PC-9 (cell line): ENCODE measurements around the gene NTM. TPM values are rescaled to one million over a fixed set of nuclear protein-coding genes. Genes with fewer than 3 reads are reported as not detected.

Experiments used
- BruUV-seq: library from RNA; stranded (reverse); fragments of 400-500 nt; replicated peaks from 2 replicates; lab custom pipeline; 2021; lab: Mats Ljungman, UMichigan
- CTCF ChIA-PET: fragments of 300-600 bp; sonication (Branson Sonifier 250); formaldehyde crosslinking; loops from one replicate; lab custom pipeline; 2022; ENCODE audit warnings: antibody characterized with exemption; lab: Charles Lee
- POLR2A ChIA-PET: fragments of 300-600 bp; sonication (Branson Sonifier 250); formaldehyde crosslinking; loops from one replicate; lab custom pipeline; 2022; ENCODE audit warnings: antibody characterized with exemption; ENCODE audit not compliant: unreplicated experiment; lab: Charles Lee
- DNase-seq, 2 experiments: peaks; one replicate each; pipeline versions ENCODE4 v3.0.0 to v3.0.0-alpha.2; 2015 to 2022; ENCODE audit warnings: mixed read lengths in 1 of 2
- H2AFZ ChIP-seq: fragments of 200-600 bp; sonication (generic); 2 replicates; pipeline ENCODE4 v1.8.1; 2017; ENCODE audit warnings: antibody characterized with exemption
- H3F3A ChIP-seq: fragments of 200-600 bp; sonication (generic); 2 replicates; pipeline ENCODE4 v1.8.1; 2017; ENCODE audit warnings: antibody characterized with exemption, mild to moderate bottlenecking, low read depth; ENCODE audit not compliant: insufficient read depth
- H3K27ac ChIP-seq: fragments of 200-600 bp; sonication (generic); 2 replicates; pipeline ENCODE4 v1.6.1; 2016; ENCODE audit warnings: mixed run types
- H3K27me3 ChIP-seq: fragments of 200-600 bp; sonication (generic); 2 replicates; pipeline ENCODE4 v1.6.1; 2016; ENCODE audit warnings: low read depth, mixed run types; ENCODE audit not compliant: insufficient read depth
- H3K36me3 ChIP-seq: fragments of 200-600 bp; sonication (generic); 2 replicates; pipeline ENCODE4 v1.6.1; 2016; ENCODE audit warnings: low read depth, mixed run types
- H3K4me1 ChIP-seq: fragments of 200-600 bp; sonication (generic); replicated peaks from 2 replicates; pipeline ENCODE4 v1.6.1; 2016; ENCODE audit warnings: mixed run types; ENCODE audit not compliant: insufficient read depth
- H3K4me2 ChIP-seq: fragments of 200-600 bp; sonication (generic); 2 replicates; pipeline ENCODE4 v1.6.1; 2017; ENCODE audit warnings: mixed run types
- H3K4me3 ChIP-seq: fragments of 200-600 bp; sonication (generic); 2 replicates; pipeline ENCODE4 v1.6.1; 2016; ENCODE audit warnings: mixed run types
- H3K79me2 ChIP-seq: fragments of 200-600 bp; sonication (generic); 2 replicates; pipeline ENCODE4 v1.6.1; 2017; ENCODE audit warnings: low read depth, mixed run types
- H3K9me2 ChIP-seq: fragments of 200-600 bp; sonication (generic); 2 replicates; pipeline ENCODE4 v1.8.1; 2017; ENCODE audit warnings: mild to moderate bottlenecking; ENCODE audit not compliant: insufficient read depth
- H3K9me3 ChIP-seq: fragments of 200-600 bp; sonication (generic); 2 replicates; pipeline ENCODE4 v1.8.1; 2016; ENCODE audit warnings: low read depth; ENCODE audit not compliant: insufficient read depth
- H4K20me1 ChIP-seq: fragments of 200-600 bp; sonication (generic); 2 replicates; pipeline ENCODE4 v1.8.1; 2017; ENCODE audit not compliant: insufficient read depth
- EZH2 ChIP-seq: fragments of 200-600 bp; sonication (generic); IDR thresholded peaks from 2 replicates; pipeline ENCODE4 v1.8.0; 2017; ENCODE audit warnings: antibody characterized with exemption, low read depth
- intact Hi-C: fragments of 100-400 bp; cut with micrococcal nuclease; formaldehyde crosslinking; loops from one replicate; pipeline ENCODE4 v1.10.0; 2022; ENCODE audit not compliant: unreplicated experiment
- total RNA-seq: library from RNA; stranded (reverse); gene quantifications from 2 replicates; pipeline ENCODE4 v1.2.3, GENCODE V29; 2021
- TF ChIP-seq, protein P1 (sequence below): fragments of 200-600 bp; sonication (generic); conservative IDR thresholded peaks from 2 replicates; pipeline ENCODE4 v1.6.1; 2017; ENCODE audit warnings: mixed run types, antibody characterized with exemption, mild to moderate bottlenecking, moderate library complexity

Gene NTM
- total RNA-seq, 1 experiment from 2014 or later = not detected

DNA sequence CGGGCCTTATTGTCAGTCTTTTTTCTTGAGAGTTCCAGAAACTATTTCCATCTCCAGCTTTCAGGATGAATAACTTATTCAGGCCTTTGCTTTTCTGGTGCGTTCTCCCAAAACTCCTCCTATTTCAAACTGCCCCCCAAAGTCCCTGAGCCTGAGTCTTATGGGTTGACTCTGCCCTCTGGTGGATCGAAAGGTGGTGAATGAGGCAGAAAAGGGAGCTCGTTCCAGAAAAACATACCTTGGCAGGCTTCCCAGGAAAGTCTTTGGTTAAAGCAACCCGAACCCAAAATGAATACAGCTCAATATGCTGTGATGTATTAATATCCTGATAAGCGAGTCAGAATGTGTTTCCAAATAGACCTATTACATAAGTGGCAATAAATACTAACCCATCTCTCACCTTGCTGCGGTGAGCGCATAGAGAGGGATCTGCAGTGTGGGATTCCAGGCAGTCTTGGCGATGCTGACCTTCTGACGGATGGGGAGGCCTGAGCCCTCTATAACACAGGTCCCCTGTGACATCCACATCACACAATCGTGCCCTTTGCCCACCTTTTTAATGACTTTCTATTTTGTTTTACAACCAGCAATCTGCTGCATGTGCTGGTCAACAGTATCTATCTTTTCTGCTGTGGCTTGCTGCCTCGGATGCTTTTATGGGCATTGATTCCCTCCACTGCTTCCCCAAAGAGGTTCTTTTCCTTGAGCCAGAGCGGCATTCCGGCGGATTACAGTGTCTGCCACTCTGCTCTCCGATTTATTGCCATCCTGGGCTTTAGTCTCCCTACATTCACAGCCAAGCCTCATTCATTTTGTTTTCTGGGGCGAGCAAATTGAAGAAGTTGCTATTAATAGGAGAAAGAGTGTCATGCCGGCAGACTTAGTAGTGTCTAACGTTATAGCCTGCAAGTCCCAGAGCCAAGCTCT is 756.8 kb downstream of the NTM start:
- ChIA-PET CTCF (no interaction called here), POLR2A (no interaction called here)
- no peaks in the 10 kb centered on the region; the same call in 1 of the 2 replicates for H4K20me1 ChIP-seq
- no TSS peak for BruUV-seq
- H3K9me3 ChIP-seq = no peaks in the 10 kb centered on the region
- no peak overlapping the region for H3K27ac ChIP-seq
- no peaks in the 10 kb centered on the region for H3K9me2 ChIP-seq
- intact Hi-C loops = no loop called here
- H3F3A ChIP-seq = no peaks in the 10 kb centered on the region
- H3K36me3 ChIP-seq = no peaks in the 10 kb centered on the region
- no peak overlapping the region for H3K4me3 ChIP-seq
- TF ChIP-seq, protein P1, sequence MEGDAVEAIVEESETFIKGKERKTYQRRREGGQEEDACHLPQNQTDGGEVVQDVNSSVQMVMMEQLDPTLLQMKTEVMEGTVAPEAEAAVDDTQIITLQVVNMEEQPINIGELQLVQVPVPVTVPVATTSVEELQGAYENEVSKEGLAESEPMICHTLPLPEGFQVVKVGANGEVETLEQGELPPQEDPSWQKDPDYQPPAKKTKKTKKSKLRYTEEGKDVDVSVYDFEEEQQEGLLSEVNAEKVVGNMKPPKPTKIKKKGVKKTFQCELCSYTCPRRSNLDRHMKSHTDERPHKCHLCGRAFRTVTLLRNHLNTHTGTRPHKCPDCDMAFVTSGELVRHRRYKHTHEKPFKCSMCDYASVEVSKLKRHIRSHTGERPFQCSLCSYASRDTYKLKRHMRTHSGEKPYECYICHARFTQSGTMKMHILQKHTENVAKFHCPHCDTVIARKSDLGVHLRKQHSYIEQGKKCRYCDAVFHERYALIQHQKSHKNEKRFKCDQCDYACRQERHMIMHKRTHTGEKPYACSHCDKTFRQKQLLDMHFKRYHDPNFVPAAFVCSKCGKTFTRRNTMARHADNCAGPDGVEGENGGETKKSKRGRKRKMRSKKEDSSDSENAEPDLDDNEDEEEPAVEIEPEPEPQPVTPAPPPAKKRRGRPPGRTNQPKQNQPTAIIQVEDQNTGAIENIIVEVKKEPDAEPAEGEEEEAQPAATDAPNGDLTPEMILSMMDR = peak; percentile 34; the same call in 1 of the 2 replicates
- TF ChIP-seq EZH2 = no peak
- no peaks in the 10 kb centered on the region for H3K4me1 ChIP-seq
- no peak overlapping the region for H2AFZ ChIP-seq
- DNase-seq = no peak
- H3K27me3 ChIP-seq = peaks cover 24% of the 10 kb centered on the region
- no peak overlapping the region for H3K4me2 ChIP-seq
- no peaks in the 10 kb centered on the region for H3K79me2 ChIP-seq

DNA sequence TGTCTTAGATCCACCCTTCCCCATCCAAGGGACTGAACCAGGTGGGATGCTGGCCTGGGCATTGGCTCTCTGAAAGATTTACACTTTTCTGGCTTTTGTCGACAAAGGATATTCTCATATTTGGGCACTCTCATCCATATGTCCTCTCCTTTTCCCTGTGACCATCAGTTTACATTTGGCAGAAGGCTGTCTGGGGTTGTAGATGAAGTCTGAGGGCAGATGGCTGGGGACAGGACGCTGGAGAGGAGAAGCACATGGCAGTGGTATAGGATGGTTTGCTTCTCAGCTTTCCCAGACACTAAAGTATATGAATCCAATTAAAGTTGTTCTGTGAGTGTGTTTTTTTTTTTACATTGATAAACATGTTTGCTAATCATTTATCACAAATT is 757.5 kb downstream of the NTM start:
- no peaks in the 10 kb centered on the region for H3K79me2 ChIP-seq
- ChIA-PET CTCF (no interaction called here), POLR2A (no interaction called here)
- H3K9me3 ChIP-seq = no peaks in the 10 kb centered on the region
- no TSS peak for BruUV-seq
- no peaks in the 10 kb centered on the region; the same call in 1 of the 2 replicates for H4K20me1 ChIP-seq
- no peak for DNase-seq
- intact Hi-C loops = no loop called here
- TF ChIP-seq EZH2 = no peak
- TF ChIP-seq, protein P1 = no peak
- H3K9me2 ChIP-seq = no peaks in the 10 kb centered on the region
- H3K27me3 ChIP-seq = peaks cover 24% of the 10 kb centered on the region
- no peak overlapping the region for H2AFZ ChIP-seq
- no peaks in the 10 kb centered on the region for H3F3A ChIP-seq
- H3K4me1 ChIP-seq = no peaks in the 10 kb centered on the region
- no peak overlapping the region for H3K4me3 ChIP-seq
- H3K27ac ChIP-seq = no peak overlapping the region
- no peak overlapping the region for H3K4me2 ChIP-seq
- H3K36me3 ChIP-seq = no peaks in the 10 kb centered on the region

DNA sequence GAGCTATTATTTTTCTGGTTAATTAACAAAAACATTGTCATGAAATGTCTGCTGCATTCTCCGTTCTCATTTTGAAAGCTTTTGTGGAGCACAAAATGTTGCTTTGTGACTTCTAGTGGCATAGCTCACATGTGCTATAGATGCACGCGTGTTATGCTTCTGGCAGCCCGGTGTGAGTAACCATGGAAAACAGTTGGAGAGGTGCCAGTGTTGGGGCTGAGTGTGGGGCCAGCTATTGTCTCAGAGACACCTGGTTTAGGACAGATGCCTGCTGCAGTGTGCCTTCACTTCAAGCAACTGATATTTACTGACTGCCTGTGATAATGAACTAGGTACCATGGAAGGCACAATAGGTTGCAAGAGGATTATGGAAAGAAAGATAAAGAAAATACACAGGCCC is 760.6 kb downstream of the NTM start:
- Histone ChIP-seq H2AFZ (no peak overlapping the region), H3F3A (no peaks in the 10 kb centered on the region), H3K36me3 (no peaks in the 10 kb centered on the region), H3K79me2 (no peaks in the 10 kb centered on the region), H3K27me3 (peaks cover 21% of the 10 kb centered on the region), H3K4me2 (no peak overlapping the region), H3K9me2 (no peaks in the 10 kb centered on the region), H4K20me1 (no peaks in the 10 kb centered on the region; the same call in 1 of the 2 replicates), H3K27ac (no peak overlapping the region), H3K4me3 (no peak overlapping the region), H3K4me1 (no peaks in the 10 kb centered on the region), H3K9me3 (no peaks in the 10 kb centered on the region)
- ChIA-PET POLR2A (no interaction called here), CTCF (no interaction called here)
- intact Hi-C loops = no loop called here
- TF ChIP-seq, protein P1 = no peak
- TF ChIP-seq EZH2 = no peak
- no TSS peak for BruUV-seq
- DNase-seq = no peak
